ENCODE results near the gene FCER1A. TPM values are rescaled to one million over a fixed set of nuclear protein-coding genes. Genes with fewer than 3 reads are reported as not detected.
A peak's percentile ranks its signal among the peaks of the same experiment; 100 is the strongest.
"Not testable (repeated sequence)": the region's sequence is repeated elsewhere in the genome, so short reads cannot be mapped to it uniquely, and the experiment has no call there.

Gene FCER1A
- total RNA-seq: not detected in 2 replicates

GRCh38 chr1:159302095-159302494 lies at the start of gene FCER1A:
Gene FCER1A (plus strand): TSS chr1:159302336. CDS start chr1:159302365, 29 bp downstream.
- no peak for DNase-seq

DNA sequence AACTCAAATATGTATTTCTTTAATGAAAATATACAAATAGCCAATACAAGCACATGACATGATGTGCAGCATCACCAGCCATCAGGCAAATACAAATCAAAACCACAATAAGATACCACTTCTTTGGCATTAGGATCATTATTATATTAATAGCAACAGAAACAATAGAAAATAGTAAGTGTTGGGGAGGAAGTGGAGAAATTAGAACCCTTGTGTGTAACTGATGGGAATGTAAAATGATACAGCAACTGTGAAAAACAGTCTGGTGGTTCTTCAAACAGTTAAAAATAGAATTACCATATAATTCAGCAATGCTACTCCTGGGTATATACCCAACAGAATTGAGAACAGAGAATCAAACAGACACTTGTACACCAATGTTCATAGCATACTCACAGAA lies 40.8 kb upstream of the FCER1A start:
- no peak for DNase-seq

GRCh38 chr1:159261721-159262494 lies 40.2 kb upstream of the FCER1A start:
- DNase-seq: no peak

DNA sequence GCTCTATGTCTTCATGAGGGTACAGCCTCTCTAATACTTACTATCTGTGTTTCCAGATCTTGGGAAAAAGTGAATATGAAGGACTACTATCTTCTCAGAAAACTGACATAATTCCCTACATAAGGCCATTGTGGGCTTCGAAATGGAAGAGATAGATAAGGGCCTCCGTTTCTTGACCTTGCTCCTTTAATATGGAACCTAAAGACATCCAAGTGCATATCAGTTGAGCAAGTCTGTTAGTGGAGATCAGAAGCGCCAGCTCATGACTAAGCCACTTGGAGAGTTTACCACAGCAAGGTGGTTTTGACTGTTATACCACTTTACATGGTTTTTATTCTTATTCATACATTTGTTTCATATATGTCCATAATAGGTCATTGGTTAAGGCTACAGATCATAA lies 35.3 kb upstream of the FCER1A start:
- no peak for DNase-seq

DNA sequence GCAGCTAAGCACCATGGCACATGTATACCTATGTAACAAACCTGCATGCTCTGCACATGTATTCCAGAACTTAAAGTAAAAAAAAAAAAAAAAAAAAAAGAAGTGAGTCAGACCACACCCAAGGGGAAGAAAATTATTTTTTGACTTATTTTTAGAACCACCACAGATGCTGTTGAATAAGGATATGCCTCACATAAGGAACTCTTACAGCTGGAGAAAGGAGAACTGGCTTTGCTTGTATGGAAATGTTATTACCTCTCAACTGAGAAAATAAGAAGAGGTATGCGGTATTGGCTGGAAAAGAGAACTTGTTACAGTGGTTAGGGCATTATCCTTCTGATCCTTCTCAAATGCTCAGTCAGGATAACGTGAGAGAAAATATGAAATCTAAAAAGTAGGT lies 27.5 kb upstream of the FCER1A start:
- no peak for DNase-seq

GRCh38 chr1:159275891-159276290 lies 26.2 kb upstream of the FCER1A start:
- no peak for DNase-seq

DNA sequence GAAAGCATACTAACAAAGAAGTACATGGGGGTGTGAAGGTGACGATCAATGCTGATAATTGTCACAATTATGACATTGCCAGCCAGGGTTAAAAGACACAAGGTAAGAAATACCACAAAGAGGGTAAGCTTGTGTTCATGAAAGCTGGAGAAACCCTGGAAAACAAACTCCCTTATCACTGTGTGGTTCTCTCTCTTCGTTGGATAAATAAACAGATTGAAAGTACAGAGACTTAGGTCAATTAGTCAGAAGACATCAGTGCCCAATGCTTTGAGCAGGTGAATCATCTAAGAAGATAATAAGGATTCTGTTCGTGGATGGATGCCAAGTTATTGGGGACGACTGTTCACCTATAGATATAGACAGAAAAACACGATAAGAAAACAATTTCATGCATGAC lies 22.4 kb upstream of the FCER1A start:
- DNase-seq: no peak

DNA sequence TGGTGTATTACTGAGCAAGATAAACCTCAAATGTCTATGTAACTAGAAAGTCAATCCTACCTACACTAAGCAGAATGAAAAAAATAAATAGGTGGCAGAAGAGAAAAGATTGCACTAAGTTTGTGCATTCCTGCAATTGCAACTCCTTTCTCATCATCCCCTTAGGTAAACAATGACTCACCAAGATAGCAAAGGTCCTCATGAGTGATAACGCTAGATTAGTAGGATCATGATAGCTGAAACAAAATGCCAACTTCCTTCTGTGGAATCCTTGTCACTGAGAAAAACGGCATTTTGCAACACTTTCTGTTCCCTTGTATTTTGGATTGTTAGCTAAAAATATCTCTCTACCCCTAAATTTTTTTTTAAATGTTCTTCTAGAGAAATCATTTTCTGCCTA lies 20.0 kb upstream of the FCER1A start:
- peak; percentile 20 for DNase-seq

DNA sequence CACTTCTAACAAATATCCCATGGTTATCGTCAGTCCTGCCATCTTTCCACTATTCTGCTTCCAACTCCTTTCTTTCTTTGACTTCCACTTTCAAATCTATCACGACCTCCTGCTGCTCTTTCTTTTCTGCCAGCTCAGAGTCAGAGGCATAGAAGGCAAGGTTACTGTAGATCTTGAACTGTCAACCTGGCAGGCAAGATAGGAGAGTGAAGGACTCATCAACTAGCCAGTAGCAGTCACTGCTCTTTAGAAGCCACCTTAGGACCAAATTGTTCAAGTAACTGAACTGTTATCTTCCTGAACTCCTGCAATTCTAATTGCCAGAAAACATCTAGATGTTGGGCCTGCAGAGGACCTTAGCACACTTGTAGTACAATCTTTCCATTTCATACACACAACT lies 13.1 kb upstream of the FCER1A start:
- DNase-seq: no peak

- no peak for DNase-seq
Observed at GRCh38 chr1:159291424-159291823, 10.7 kb upstream of the FCER1A start.

GRCh38 chr1:159296706-159297375 lies 5.3 kb upstream of the FCER1A start:
- no peak for DNase-seq

DNA sequence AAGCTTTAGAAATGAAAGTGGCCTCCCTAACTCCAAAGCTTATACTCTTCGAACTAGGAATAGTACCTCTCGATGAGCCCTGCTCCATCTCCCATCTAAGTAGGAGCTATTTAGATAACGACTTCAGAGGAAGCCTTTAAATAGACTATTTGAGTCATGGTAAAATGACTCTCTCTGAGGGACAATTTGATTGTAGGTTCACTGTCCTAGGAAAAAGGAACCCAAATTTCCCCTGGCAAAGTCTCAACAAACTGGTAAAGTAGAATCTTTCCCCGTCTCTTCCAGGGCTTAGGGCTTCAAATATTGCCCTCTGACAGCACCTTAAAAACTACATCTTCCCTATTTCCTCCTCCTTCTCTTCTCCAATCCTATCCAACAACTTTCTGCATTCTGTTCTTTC lies 2.0 kb upstream of the FCER1A start:
- DNase-seq: no peak

- no peak for DNase-seq
Observed at GRCh38 chr1:159307346-159308020, 5.3 kb downstream of the FCER1A start.

DNA sequence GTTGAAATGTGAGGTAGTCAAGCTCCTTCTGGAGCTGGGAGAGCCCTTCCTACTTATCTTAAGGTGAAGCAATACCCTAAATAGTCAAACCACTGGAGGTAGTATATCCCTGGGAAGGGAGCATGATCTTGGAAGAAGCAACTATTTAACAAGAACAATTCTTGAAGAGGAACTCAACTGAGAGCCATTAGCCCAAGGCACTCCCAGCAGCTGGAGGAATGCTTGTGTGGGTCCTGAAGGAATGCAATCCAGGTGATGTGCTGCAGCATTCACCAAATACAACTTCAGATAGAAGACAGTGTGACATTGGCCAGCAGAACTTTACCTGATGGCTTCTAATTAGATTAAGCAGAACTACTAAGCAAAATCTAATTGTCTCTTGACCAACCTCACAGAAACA lies 9.5 kb downstream of the FCER1A start:
- no peak for DNase-seq

- DNase-seq: no peak
Observed at GRCh38 chr1:159315381-159315780, 13.2 kb downstream of the FCER1A start.

DNA sequence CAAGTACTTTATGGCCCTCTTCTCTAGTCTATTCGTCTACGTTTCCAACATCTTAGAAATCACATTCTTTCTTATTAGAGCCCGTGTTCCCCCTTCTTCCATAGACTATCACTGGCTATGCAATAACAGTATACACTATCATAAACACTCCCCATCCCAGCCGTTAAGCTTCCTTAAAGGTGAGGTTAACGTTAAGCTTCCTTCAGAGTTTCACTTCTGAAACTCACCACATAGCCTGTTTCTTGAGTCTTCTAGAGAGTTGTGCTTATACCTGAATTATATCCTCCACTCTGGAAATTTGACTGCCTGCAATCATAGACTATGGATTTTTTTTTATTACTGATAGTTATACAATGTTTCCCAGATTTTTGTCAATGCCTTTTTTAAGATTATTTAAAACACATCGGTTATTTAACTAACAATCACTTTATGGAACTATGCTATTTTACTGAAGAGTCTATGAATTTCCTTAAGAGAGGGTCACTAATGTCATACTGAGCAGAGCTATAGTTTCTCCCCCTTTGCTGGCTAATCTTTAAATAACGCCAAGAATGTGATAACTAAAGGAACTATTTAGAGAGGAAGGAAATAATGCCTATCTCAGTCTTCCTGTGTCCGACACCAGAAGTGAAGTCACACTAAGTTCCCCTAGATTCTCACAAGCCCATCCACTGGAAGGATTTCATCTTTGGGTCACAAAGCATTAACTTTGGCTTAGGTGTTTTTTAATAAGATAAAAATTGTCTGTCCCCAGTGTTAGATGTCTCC lies 16.8 kb downstream of the FCER1A start:
- DNase-seq: peak; percentile 15

GRCh38 chr1:159334797-159335196 lies 32.7 kb downstream of the FCER1A start:
- no peak for DNase-seq

DNA sequence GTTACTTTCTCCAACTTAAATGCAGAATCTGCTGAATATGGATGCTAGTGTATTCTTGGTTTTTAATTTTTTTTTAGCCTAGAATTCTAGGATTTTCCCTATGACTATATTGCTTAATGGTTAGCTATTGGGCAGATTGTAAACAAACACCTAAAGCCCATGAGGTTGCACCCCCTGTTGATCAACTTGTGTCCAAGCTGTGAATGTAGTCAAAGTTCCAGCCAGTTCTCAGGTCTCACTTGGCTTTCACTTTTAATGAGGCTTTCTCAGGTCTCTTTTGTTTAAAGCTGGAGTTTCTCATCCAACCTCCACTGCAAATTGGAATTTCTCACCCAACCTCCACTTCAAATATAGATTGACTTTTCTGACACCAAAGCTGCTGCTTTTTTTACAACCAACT lies 35.9 kb downstream of the FCER1A start:
- DNase-seq: no peak

DNA sequence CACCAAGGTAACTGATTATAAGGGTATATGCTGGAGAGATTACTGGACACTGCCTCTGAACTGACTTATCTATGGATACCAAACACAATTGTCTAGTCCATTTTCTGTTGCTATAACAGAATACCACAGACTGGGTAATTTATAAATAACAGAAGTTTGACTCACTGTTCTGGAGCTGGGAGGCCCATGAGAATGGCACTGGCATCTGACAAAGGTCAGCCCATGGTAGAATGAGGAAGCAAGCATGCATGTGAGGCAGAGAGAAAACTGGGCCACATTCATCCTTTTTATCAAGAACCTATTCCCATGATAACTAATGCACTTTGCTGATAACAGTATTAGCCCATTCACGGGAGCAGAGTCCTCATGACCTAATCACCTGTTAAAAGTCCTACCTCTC lies 37.4 kb downstream of the FCER1A start:
- peak; percentile 6 for DNase-seq

DNA sequence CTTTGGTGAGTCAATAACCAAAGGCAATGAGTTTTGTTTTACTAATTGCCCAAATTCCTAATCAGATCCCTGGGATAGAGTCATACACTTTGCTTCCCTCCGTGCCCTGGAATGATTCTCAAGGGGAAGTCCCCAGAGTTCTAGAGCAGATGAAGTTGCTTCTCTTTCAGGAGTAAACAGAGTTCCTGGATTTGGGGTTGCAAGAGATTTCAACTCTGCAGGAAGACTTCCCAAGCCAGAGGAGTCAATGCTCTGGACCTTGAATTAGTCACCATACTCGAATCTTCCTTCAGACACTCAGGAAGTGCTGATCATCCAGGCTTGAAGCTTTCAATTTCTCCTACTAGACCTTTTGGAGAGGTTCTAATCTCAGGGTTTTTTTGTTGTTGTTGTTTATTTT lies 39.6 kb downstream of the FCER1A start:
- no peak for DNase-seq

DNA sequence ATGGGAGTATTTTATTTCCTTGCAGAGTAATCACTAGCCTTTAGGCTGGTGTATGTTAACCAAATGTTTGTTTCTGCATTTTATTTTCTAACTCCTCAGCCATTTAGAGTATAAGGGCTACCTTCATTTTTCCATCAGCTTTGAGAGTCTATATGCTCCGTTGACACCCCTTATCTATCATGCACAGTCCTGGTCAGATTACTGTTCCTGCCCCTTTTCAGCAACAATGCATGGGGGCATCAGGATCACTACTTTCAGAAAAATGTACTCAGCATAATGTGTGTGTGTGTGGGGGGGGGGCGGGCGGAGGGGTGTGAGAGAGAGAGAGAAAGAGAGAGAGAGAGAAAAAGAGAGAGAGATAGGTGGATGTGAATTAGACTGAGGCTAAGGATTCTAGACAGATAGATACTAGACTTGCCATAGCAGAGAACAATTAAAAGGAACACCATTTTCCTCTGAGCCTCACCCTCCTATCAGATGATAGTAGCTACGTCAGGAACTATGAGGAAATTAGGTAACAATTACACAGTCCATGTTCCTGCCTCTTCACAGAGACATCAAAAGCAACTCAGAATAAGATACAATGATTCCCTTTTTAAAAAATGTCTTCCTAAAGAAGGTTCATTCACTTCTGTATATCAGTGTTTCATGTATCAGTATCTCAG lies 40.8 kb downstream of the FCER1A start:
- no peak for DNase-seq

DNA sequence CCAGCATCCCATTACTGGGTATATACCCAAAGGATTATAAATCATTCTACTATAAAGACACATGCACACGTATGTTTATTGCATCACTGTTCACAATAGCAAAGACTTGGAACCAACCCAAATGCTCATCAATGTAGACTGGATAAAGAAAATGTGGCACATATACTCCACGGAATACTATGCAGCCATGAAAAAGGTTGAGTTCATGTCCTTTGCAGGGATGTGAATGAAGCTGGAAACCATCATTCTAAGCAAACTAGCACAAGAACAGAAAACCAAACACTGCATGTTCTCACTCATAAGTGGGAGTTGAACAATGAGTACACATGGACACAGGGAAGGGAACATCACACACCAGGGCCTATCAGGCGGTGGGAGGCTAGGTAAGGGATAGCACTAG lies 47.2 kb downstream of the FCER1A start:
- not testable (repeated sequence) for DNase-seq

- DNase-seq: no peak
Observed at GRCh38 chr1:159352436-159352835, 50.3 kb downstream of the FCER1A start.
